Measurements from ENCODE around the gene CCT2.
"Not testable (repeated sequence)": the region's sequence is repeated elsewhere in the genome, so short reads cannot be mapped to it uniquely, and the experiment has no call there.

The CCT2 gene

GRCh38 chr12:69588527-69588926 is 3.3 kb downstream of the CCT2 start:
- DNase-seq (ENCODE audit: low read depth in 1 of 2, low spot score in 1 of 2), result no peak

GRCh38 chr12:69589082-69589481 is 3.8 kb downstream of the CCT2 start:
- DNase-seq (ENCODE audit: low read depth in 1 of 2, low spot score in 1 of 2), result no peak

- no peak for DNase-seq (ENCODE audit: low read depth in 1 of 2, low spot score in 1 of 2)
Measured at GRCh38 chr12:69595689-69596088, 10.4 kb downstream of the CCT2 start.

GRCh38 chr12:69598174-69598753 is 13.0 kb downstream of the CCT2 start:
- DNase-seq (ENCODE audit: low read depth in 1 of 2, low spot score in 1 of 2), result no peak

- no peak for DNase-seq (ENCODE audit: low read depth in 1 of 2, low spot score in 1 of 2)
Measured at GRCh38 chr12:69600804-69601203, 15.5 kb downstream of the CCT2 start.

DNA sequence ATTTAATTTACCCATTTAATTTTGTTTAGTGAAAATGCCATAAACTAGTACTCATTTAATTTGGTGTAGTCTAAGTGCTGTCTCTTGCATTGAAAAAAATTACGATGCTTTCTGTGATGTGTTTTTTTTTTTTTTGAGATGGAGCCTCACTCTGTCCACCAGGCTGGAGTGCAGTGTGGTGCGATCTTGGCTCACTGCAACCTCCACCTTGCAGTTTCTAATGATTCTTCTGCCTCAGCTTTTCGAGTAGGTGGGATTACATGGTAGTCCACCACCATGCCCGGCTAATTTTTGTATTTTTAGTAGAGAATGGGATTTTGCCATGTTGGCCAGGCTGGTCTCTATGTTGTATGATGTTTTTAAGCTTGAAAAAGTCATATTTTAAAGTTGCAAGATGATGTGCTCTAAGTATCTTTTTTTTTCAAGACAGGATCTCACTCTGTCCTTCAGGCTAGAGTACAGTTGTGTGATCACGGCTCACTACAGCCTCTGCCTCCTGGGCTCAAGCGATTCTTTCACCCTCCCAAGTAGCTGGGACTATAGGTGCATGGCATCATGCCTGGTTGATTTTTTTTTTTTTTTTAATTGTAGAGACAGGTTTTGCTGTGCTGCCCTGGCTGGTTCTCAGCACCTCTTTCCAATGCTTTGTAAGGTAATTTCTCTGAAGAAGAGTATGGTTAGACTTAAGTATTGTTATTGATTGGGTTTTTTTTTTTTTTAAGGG is 16.9 kb downstream of the CCT2 start:
- no peak for DNase-seq (ENCODE audit: low read depth in 1 of 2, low spot score in 1 of 2)

- DNase-seq (ENCODE audit: low read depth in 1 of 2, low spot score in 1 of 2), result no peak
Measured at GRCh38 chr12:69602954-69603353, 17.7 kb downstream of the CCT2 start.

DNA sequence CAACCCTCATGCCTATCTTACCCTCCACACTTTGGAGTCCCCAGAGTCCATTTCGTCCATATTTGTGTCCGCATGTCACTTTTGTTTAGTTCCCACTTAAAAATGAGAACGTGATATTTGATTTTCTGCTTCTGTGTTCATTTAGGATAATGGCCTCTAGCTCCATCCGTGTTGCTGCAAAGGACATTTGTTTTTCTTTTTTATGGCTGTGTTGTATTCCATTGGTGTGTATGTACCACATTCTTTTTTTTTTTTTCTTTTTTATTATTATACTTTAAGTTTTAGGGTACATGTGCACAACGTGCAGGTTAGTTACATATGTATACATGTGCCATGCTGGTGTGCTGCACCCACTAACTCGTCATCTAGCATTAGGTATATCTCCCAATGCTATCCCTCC is 18.3 kb downstream of the CCT2 start:
- not testable (repeated sequence) for DNase-seq (ENCODE audit: low read depth in 1 of 2, low spot score in 1 of 2)

GRCh38 chr12:69604275-69604674 is 19.0 kb downstream of the CCT2 start:
- DNase-seq (ENCODE audit: low read depth in 1 of 2, low spot score in 1 of 2), result not testable (repeated sequence)

- DNase-seq (ENCODE audit: low read depth in 1 of 2, low spot score in 1 of 2), result no peak
Measured at GRCh38 chr12:69608114-69608513, 22.9 kb downstream of the CCT2 start.

DNA sequence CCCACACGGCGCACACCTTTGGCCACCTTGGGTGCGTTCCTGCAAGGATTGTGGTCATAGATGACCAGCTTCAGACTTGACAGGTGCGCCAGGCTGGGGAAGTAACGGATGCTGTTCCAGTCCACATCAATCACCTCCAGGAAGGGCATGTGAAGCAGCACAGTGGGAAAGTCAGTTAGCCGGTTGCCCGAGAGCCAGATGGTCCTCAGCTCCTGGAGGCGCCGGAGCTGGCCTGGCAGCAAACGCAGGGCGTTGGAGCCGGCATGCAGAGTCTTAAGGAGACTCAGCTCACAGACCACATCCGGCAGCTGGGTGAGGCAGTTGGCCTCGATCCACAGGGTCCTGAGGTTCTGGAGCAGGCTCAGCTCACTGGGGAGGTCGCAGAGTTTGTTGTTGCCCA is 24.9 kb downstream of the CCT2 start:
- DNase-seq (ENCODE audit: low read depth in 1 of 2, low spot score in 1 of 2), result no peak

- DNase-seq (ENCODE audit: low read depth in 1 of 2, low spot score in 1 of 2), result no peak
Measured at GRCh38 chr12:69610729-69611128, 25.5 kb downstream of the CCT2 start, which contains the start of gene LRRC10. Gene LRRC10 (minus strand): TSS chr12:69610907. CDS start chr12:69610838, 69 bp downstream.

DNA sequence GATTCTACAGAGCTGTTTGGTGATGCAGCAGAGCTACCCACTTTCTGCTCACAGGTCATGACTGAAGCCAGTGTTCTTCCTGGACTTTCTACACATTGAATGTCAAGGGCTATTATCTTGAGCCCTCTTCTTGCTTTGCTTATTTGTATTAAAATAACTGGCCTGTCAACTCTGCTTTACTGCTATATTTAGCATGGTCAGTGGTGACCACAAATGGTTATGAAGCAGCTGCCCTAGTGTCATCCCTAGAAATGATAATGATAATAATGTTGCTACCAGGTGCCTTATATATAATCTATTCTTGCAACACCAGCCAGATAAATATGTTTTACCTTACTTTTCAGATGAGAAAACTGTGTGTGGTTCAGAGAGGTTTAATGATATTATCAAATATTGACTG is 28.1 kb downstream of the CCT2 start:
- DNase-seq (ENCODE audit: low read depth in 1 of 2, low spot score in 1 of 2), result no peak

DNA sequence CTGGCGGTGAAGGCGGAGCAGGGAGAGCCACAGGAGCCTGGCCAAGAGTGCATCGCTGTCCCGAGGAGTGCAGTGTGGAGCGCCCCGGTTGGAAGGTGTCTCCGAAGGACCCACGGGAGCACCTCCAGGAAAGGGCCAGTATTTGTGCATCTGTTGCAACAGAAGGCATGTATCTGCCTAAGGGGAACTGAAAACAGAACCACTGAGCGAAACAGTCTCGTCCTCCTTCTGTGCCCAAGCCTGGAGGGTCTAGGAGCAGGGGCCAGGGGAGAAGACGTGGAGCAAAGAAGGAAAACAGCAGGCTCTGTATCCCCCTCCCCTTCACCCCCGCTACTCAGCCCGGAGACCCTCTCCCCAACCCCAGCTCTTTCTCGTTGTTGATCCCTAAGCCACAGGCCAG is 30.8 kb downstream of the CCT2 start:
- DNase-seq (ENCODE audit: low read depth in 1 of 2, low spot score in 1 of 2), result no peak

- DNase-seq (ENCODE audit: low read depth in 1 of 2, low spot score in 1 of 2), result no peak
Measured at GRCh38 chr12:69619050-69619449, 33.8 kb downstream of the CCT2 start.

GRCh38 chr12:69620077-69620476 is 34.8 kb downstream of the CCT2 start:
- DNase-seq (ENCODE audit: low read depth in 1 of 2, low spot score in 1 of 2), result no peak

DNA sequence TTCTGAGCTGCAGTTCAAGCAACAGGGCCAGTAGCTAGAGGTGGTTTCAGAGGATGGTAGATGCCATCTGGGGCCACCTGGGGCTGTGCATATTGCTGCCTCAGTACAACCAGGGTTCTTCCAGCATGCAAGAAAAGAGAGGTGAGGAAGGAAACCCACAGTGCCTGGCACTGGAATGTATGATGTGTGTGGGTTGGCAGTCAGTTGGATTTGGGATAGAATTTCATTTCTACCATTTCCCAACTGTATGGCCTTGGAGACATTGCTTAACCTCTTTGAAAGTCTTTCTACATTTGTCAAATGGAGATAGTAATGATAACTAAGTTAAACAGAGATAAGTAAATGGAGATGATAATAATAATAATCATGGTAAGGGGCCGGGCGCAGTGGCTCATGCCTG is 35.7 kb downstream of the CCT2 start:
- DNase-seq (ENCODE audit: low read depth in 1 of 2, low spot score in 1 of 2), result no peak

DNA sequence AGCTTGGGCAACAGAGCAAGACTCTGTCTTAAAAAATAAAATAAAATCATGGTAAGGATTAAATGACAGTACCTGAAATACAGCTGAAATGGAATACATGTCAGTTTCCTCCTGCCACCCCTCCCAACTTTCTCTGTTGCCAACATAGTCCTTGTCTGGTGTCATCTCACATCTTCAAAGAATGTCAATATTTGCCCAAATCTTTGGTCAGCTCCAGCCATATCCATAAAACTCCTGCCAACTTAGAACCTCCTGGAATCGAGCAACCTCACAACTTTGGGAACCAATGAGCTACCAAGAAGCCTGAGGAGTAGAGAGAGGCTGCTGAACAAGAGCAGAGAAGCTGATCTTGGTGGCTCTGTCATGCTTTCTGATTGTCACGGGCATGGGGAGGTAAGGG is 36.3 kb downstream of the CCT2 start:
- no peak for DNase-seq (ENCODE audit: low read depth in 1 of 2, low spot score in 1 of 2)

GRCh38 chr12:69623970-69624369 is 38.7 kb downstream of the CCT2 start:
- no peak for DNase-seq (ENCODE audit: low read depth in 1 of 2, low spot score in 1 of 2)

GRCh38 chr12:69627501-69627900 is 42.2 kb downstream of the CCT2 start:
- no peak for DNase-seq (ENCODE audit: low read depth in 1 of 2, low spot score in 1 of 2)

DNA sequence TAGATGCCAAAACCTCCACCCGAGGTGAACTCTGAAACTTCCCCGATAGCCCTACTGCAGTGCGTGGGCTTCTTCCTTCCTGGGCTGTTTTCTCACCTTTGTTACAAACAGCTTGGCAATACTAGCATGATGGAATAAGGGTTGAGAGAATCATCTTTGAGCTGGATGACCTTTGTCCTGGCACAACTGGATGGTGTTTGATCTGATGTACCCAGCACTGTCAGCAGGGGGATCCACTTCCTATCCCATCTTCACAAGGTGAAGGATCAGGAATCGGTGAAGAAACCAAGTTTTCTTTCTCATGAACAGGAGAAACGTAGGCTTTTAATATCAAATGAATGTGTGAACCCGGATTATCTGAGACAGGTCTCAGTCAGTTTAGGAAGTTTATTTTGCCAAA is 44.9 kb downstream of the CCT2 start:
- no peak for DNase-seq (ENCODE audit: low read depth in 1 of 2, low spot score in 1 of 2)

- no peak for DNase-seq (ENCODE audit: low read depth in 1 of 2, low spot score in 1 of 2)
Measured at GRCh38 chr12:69633061-69633460, 47.8 kb downstream of the CCT2 start.

GRCh38 chr12:69639400-69640016 is 54.2 kb downstream of the CCT2 start:
- peak; percentile 30 to 49 for DNase-seq (ENCODE audit: low read depth in 1 of 2, low spot score in 1 of 2)
